ENCODE results near the gene TLL2.

The TLL2 gene

DNA sequence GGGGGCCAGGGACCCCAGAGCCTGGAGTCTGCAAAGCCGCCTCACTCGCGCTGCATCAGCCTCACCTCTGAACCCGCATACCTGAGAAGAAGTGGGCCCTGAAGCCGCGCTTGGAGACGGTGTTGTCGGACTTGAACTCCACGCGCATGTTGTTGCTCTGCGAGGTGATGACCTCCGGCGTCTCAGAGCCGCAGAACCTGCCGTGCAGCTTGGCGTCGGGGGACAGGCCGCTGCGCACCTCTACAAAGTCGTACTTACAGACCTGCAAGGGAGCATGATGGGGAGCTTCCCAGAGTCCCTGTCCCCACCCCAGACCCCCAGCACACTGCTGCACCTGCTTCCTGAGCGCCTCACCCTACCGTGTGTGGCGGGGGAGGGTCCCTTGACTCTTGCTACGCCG, 129.2 kb downstream of the TLL2 start:
- no peak for DNase-seq

DNA sequence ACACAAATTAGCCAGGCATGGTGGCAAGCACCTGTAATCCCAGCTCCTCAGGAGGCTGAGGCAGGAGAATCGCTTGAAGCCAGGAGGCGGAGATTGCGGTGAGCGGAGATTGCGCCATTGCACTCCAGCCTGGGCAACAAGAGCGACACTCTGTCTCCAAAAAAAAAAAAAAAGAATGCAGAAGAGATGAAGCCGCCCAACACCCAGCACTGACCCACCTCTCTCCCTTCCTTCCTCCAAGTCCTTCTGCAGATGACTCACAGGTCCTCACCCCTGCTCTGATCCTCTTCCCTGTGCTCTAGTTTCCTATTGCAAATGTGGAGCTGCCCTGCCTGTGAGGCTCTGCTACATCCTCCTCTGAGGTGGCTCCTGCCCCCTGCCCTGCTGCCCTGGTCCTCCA, 132.9 kb downstream of the TLL2 start:
- DNase-seq, result no peak

DNA sequence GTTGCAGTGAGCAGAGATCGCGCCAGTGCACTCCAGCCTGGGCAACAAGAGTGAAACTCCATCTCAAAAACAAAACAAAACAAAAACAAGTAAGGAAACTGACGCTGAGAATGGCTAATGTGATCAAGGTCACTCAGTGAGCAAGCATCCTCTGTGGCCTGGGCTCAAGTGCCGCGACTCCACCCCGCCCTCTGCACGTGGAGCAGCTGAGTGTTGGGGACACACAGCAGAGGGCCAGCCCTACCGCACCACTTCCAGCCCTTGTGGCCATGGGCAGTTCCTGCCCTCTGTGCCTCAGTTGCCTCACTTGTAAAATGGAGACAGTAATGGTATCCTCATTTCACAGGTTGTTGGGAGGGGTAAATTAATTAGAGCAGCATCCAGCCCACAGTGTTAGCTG, 134.0 kb downstream of the TLL2 start:
- DNase-seq, result no peak

DNA sequence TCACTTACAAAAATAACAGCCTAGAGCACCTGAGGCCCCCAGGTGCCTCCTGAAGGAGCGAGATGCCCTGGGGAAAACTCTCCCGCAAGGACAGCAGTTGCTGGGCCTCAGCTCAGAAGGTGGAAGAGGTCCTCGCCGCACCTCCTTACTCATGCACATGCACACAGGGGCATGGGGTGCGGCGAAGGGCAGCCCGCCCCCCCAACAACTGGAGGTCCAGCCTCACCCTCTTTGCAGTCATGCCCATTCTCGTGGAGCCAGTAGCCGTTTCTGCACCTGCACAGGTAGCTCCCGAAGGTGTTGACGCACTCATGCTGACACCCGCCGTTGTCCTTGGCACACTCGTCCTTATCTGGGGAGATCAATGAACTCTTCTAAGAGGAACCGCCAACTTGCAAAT, 135.0 kb downstream of the TLL2 start:
- no peak for DNase-seq

DNA sequence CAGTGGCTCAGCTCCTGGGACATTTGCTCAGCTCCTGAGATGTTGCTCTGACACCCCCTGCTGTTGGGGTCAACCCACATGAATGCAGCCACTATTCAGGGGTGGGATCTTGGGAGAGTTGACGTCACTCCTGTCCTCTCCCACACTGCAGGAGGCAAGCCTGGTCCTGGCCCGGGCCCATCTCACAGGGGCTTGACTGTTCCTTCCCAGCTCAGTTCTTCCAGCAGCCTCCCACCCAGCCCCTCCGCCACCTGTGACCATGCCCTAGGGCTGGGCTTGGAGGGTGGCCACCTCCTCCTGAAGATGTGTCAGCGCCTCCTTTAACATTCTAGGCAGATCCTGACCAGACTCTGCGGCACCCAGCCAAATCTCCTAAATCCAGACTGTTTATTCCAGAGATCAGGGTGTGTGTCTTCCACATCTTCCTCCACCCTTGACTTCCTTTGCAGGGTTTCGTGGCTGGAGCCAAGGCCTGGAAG, 135.9 kb downstream of the TLL2 start:
- no peak for DNase-seq

DNA sequence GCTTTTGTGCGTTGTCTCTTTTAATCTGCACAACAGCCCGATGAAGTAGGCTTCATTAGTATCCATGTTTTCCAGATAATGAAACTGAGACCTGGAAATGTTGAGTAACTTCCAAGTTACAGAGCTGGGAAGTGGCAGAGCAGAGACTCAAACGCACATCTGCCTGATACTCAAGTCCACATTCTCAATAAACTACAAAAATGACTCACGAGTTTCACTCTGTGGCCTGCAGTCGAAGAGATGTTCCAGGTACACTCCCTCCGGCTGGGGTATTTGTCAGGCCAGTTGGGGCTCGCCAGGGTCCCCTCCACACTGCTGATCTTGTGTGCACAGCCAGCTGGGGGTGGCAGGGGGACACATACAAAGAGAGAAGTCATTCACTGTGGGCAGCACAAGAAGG, 137.2 kb downstream of the TLL2 start:
- no peak for DNase-seq

DNA sequence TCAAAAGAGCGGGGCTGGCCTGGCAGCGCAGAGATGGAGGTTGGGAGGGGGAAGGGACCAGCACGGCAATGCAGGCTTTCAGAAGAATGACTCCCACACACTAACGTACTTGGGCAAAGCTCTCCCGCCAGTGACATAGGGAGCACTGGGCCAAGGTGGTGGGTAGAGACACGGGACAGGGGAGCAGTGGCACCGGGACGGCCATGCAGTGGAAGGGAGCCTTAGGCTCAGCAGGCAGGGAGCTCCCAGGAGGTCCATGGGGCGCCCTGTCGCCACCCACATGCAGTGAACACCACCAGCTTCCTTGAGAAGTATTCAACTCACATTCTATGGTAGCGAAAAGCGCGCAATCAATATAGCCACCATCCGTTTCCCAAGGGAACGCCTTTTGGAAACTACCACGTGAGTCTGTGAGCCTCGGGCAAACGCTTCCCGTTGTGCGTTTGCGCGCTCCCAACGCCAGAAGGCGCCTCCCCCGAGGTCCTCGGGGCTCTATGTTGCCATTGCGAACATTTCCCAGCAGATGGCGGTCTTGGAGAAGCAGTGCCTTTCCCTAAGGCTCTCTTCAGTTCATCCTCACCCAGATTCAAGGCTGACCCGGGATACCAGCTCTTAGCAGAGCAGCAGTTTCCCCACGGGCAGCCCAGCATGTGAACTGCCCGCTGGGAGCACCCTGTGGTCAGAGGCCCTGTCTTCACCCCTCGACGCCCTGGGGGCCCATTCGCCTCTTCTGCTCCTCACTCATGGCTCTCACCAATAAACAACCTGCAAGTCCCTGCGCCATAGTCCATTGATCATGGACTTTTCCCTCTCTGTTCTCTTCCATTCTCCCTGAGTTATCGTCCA, 138.5 kb downstream of the TLL2 start:
- DNase-seq, result peak; percentile 39

DNA sequence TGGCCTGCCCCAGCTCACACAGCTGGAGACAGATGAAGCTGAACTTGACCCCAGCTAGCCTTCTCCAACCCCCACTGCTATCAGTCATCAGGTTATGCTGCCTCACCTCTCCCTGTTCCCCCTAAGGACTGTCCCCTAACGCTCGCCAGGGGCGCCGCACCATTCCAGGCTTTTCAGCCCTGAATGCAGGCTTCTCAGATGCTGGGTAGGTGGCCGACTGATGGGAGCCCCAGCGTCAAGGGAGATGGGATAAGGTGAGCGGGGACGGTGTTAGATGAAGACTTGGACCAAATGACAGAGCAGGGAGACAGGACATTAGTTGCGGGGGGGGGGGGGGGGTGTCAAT, 139.1 kb downstream of the TLL2 start:
- DNase-seq, result no peak

DNA sequence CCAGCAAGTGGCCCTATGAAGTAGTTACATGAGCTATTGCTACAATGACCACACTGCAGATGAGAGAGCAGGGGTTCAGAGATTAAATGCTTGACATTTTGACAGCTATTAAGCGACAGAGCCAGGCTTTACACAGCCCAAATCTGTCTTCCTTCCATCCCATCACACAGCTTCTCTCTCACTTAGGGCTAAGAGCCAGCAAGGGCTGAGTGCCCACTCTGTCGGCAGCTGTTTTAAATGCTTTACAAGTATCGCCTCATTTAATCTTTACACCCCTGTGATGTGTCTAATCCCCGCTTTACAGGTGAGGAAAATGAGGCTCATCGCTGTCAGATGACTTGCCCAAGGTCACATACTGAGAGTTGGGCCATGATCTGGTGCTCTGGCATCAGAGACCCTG, 139.7 kb downstream of the TLL2 start:
- no peak for DNase-seq

DNA sequence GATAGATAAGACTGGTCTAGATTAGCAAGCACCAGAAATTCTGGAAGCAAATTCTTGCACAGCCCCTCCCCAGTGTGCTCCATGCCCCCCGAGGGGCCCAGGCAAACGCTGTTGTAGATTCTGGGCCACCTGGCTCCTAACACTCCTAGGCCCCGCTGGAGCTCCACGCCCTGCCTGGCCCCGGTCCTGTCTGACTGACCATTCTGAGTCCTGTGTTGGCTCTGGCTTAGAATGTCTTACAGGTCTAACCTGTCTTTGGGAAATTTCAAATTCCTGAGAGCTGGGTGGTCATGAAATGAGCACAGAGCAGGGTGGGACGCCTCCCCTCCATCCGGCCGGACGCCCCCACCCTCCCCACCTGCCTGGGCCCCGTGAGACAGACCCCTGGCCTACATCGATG, 142.4 kb downstream of the TLL2 start:
- no peak for DNase-seq

DNA sequence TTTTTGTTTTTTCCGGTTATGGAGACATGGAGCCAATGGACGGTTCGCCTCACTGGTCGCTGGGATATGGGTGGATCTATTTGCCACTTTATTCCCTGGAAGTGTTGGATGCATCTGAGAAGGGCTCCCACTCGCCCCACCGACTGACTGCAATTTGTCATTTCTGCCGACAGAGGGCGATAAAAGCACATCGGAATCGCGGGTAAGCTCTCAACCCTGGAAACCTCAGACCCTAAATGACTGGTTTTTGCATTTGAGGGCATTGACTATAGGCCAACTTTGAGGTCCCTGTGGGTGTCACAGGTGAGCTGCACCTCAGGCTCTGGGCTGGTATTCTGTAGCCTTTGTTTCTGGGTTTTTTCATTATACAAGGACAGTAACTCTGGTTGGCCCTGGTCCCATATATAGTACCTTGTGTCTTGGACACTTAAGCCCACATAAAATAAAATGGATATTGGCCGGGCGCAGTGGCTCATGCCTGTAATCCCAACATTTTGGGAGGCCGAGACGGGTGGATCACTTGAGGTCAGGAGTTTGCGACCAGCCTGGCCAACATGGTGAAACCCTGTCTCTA, 143.1 kb downstream of the TLL2 start:
- DNase-seq, result peak; percentile 42

DNA sequence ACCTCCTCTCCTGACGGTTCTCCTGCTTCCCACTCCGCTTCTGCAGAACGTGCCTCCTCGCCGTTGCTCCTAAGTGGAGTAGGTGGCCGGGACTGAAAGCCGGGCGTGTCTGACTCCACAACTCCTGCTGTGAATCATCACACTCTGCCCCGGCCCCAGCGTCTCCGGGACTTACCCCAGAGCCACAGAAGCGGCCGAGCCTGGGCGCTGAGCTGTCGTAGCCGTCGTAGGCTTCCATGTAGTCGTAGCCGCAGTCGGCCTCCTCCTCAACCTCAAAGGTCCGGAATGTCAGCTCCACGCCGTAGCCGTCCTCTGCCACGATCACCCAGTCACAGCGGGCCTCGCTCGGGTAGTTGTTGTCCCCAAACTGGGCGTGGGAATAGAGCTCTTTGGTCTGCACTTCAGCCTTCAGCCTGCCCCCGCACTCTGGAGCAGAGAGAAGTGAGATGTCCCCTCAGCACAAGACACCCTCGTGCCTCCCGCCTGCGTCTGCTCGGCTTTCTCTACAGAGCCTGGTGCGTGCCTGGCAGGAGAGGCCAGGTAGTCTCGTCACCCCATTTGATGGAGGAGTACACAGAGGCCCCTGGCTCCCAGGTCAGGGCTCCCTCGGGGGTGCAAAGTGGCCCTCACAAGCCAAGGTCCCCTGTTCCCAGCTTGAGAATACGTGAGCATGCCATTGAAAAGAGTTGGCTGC, 143.7 kb downstream of the TLL2 start:
- no peak for DNase-seq

DNA sequence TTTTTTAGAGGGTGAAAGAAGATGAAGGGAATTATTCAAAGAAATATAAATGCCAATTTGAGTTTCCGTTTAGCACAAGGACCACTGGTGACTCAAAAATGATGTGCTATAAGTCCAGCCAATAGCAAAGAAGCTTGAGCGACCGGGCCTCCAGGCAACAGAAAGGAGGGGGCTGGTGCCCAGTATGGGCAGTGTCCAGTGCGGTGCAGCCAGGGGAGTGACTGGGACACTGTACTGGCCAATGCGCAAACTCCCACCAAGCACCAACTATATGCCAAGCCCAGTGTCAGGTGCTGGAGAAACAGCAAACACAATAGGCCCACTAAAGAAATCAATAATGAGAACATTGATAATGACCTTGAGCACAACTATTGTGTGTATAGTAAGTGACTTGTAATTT, 144.8 kb downstream of the TLL2 start:
- DNase-seq, result no peak

DNA sequence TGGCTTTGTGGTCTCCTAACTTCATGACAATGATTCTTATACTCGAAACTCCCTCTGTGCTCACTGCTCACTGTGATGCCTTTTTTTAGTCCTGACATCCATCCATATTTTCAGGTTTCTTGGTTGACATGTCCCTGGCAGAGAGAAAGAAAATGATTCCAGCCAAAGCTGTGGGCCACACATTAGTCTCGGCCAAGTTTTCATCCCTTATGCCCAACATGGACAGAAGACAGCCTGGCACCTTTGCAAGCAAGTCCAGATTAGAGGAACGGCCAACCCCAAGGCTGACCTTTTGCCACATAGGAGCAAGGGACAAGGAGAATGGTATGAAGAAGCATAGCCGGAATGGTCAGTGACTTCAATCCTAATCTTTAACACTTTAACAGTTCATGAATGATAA, 146.3 kb downstream of the TLL2 start:
- DNase-seq, result no peak

DNA sequence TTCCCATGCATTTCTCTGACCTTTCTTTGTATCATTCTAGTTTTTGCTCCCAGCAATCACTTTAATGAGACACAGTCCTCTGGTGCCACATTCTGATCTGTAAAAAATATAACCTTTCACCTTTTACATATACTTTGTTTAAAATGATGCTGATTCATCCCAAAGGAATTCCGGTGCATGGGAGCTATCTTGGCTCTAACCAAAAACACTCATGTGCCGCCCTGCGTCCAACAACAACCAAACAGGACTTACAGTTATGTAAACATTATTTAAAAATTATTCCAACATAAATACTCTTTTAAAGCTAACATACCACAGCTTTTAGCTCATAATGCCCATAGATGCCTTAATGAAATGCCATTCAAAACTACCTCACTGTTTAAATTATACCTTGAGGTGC, 147.2 kb downstream of the TLL2 start:
- DNase-seq, result no peak

DNA sequence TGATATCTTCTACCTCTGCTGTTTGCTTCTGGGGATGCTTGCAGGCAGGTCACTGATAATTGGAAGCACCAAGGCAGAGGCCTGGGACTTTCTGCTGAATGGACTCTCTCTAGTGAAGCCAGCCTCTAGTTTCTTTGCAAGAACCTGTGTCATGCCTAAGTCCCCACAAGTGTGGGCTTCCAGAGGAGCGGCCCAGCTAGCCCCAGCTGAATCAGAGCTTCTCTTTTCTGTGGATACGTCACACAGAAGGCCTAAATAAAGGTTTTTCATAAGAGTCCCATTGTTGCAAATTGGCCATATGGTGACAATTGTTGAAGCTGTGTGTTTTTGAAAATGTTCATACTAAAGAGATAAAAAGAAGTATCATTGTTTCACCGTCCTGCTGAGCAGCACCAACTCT, 148.2 kb downstream of the TLL2 start:
- no peak for DNase-seq

DNA sequence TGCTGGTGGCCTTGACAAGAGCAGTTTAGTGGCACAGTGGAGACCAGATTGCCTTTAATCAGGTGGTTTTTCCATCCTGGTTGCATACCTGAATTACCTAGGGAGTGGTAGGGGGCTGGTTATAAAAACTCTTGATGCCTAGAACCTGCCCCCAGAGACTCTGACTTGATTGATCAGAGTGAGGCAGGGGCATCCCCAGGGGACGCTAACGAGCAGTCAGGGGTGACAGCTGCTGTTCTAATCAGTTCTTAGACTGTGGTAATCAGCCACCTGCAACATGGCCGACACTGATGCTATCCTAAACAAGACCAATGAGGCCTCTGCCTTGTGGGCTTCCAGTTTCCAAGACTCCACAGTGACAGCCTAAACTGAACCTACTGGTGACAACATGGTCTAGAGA, 153.0 kb downstream of the TLL2 start:
- DNase-seq, result no peak

DNA sequence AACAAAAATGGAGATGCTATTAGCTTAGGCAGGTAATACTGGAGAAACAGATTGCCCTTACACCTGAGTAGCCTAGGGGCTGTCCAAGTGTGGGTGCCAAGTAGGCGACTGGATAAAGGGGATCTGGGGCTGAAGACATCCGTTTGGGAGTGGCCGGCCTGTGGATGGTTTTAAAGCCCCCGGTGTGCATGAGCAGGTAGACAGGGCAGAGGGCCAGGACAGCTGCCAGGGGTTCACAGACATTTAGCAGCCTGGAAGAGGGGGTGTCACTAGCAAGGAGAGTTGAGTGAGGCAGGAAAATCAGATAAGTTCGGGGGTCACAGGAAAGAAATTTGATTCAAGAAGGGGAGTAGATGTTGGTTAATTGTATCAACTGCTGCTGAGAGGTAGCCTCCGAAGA, 153.4 kb downstream of the TLL2 start:
- no peak for DNase-seq

DNA sequence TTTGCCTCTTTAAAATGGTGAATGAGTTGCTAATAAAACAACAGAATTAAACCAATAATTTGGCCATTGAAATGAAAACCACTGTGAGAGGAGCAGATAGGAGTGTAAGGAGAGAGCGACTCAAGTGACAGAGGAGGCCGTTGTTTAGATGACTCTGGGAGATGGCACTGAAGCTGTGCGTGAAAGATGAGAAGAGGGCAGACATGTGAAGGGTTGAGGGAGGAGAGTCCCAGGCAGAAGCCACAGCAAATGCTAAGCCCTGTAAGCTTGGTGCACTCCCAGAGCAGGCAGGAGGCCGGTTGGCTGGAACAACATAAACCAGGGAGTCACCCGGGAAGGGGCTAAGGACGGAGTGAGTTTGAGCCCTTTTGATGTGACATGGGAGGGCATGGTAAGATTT, 154.1 kb downstream of the TLL2 start:
- no peak for DNase-seq

DNA sequence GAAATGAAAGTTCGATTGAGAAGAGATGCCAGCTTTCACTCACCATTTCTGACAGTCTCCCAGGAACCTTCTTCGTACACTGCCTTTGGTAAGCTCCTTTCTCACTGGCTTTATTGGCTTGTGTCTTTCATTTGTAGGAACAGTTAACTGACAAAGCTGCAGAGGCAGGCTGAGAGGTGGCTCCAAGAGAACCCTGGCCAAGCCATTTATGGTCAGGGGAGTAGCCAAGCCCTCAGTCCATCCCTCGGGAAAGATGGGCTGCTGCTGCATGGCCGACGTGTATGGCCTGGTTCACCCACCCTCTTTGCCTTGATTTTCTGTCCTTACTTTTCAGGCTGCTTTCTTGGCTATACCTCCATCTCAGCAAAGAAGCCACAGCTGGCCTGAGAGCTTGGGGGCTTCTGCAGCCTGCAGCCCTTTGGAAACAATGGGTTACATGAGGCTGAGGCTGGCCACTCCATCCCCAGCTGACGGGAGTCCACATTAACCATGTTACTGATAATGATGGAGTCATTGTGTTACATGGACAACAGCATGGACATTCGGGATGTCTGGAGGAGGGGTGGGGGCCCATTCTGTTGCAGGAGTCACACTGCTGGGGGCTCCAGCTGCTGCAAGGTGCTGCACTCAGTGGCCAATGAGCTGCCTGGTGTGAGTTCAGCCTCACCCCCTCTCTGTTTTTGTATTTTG, 154.7 kb downstream of the TLL2 start, which contains the start of gene OPALIN:
Gene OPALIN, minus strand, starts transcription at position 152 of the 690 bp plus-strand sequence. Its CDS starts 106 bp downstream, at position 46.
- DNase-seq, result no peak

DNA sequence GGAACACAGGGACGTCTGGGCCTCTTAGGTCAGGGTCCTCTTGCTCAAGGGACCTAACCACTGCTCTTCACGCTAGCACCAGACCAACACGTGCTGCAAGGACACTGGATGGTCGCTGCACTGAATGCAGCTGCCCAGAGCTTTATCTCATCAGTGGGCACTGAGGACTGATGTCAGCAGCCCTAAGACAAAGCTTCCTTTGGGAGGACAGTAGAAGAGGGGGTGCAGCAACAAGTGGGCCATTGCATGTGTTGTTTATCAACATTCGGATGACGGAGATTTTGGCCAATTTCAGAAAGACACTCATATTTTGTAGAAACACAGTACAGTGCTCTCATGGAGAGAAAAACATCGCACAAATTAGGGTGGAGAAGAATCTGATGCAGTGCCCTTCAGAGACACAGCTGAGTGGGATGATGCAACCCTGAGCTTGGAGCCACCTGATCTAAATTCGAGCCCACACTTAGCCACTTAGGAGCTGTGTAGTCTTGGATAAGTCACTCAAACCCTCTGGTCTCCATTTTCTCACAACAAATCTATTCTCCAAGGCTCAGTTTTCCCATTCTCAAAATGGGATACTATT, 156.6 kb downstream of the TLL2 start:
- DNase-seq, result no peak

DNA sequence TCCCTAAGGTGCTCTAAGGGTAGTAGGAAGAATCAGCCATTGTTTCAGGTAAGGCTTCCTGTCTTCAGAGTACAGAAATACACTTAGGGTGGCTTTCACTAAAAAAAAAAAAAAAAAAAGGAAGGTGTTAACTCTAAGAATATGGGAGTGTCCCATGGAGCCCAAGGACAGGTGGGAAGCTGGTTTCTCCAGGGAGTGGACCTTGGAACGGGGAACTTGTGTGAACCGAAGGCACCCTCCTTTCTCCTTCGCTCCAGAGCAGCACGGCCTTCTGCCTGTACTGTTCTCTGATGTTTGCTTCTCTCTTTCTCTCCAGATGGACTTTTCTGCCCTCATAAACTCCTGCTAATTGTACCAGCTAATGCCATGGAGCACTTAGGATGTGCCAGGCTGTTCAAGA, 161.1 kb downstream of the TLL2 start:
- DNase-seq, result no peak

DNA sequence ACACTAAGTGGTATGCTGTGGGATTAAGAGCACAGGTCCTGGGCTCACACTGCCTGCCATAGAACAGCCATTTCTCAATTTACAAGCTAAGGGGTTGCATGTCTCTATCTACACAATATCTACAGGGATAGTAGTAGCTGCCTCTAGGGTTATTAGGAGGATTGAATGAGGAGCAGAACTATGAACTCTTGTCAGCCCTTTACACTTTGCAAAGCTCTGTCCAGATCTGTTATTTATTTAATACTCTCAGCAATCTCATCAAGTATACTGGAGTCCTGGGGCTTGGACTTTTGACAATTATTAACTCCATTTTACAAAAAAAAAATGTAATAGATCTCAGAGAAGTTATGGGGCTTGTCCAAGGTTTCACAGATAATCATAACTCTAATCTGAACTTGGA, 161.7 kb downstream of the TLL2 start:
- DNase-seq, result no peak
